Ovary (tissue), 3 donors: Measurements from ENCODE around the gene SHISA9.

Source experiments
- EP300 ChIP-seq: sonication (generic); formaldehyde crosslinking; IDR thresholded peaks from one replicate; pipeline ENCODE4 v1.6.1; 2017; ENCODE audit warnings: antibody characterized with exemption
- POLR2A ChIP-seq: fragments of 450-650 bp; IDR thresholded peaks from one replicate; pipeline ENCODE4 v1.6.1; 2017; ENCODE audit warnings: antibody characterized with exemption, mild to moderate bottlenecking, moderate library complexity
- TF ChIP-seq, protein P1 (sequence below), 3 donors: fragments of 450-650 bp in 2 of 3; fragments of 200-600 bp in 1 of 3; IDR thresholded peaks; one replicate each; pipeline versions ENCODE4 v1.5.1 to v1.8.0; 2016 to 2022; ENCODE audit warnings: antibody characterized with exemption in 3 of 3, mild to moderate bottlenecking in 1 of 3
- donor health status: DM: no; HTN: no; CAD: no.

DNA sequence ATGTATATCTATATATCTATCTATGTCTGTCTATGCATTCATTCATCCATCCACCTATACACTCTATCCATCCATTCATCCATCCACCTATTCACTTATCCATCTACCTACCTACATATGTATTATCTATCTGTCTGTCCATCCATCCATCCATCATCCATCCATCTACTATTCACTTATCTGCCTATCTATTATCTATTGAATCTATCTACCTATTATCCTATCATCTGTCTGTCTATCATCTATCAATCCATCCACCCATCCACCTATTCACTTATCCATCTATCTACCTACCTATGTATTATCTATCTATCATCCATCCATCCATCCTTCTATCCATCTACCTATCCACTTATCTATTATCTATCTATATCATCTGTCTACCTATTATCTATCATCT is 302.3 kb downstream of the SHISA9 start:
- TF ChIP-seq, protein P1, sequence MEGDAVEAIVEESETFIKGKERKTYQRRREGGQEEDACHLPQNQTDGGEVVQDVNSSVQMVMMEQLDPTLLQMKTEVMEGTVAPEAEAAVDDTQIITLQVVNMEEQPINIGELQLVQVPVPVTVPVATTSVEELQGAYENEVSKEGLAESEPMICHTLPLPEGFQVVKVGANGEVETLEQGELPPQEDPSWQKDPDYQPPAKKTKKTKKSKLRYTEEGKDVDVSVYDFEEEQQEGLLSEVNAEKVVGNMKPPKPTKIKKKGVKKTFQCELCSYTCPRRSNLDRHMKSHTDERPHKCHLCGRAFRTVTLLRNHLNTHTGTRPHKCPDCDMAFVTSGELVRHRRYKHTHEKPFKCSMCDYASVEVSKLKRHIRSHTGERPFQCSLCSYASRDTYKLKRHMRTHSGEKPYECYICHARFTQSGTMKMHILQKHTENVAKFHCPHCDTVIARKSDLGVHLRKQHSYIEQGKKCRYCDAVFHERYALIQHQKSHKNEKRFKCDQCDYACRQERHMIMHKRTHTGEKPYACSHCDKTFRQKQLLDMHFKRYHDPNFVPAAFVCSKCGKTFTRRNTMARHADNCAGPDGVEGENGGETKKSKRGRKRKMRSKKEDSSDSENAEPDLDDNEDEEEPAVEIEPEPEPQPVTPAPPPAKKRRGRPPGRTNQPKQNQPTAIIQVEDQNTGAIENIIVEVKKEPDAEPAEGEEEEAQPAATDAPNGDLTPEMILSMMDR (IDR thresholded peaks at IDR 0.05): no peak
- no peak for TF ChIP-seq POLR2A
- TF ChIP-seq EP300: no peak
